ENCODE data around the gene SAMD4A. TPM values are rescaled to one million over a fixed set of nuclear protein-coding genes. Genes with fewer than 3 reads are reported as not detected.
A peak's percentile ranks its signal among the peaks of the same experiment; 100 is the strongest.

The SAMD4A gene
- total RNA-seq, 1 donor, result 61.3 TPM

GRCh38 chr14:54769951-54770863 is 203.3 kb downstream of the SAMD4A start:
- no peak for DNase-seq (ENCODE audit: low read depth)
- no peak overlapping the region for H3K4me3 ChIP-seq (ENCODE audit: low read depth, low read length)
- TF ChIP-seq CTCF (IDR thresholded peaks at IDR 0.05; ENCODE audit: insufficient read depth, low read depth, low read length), result no peak

DNA sequence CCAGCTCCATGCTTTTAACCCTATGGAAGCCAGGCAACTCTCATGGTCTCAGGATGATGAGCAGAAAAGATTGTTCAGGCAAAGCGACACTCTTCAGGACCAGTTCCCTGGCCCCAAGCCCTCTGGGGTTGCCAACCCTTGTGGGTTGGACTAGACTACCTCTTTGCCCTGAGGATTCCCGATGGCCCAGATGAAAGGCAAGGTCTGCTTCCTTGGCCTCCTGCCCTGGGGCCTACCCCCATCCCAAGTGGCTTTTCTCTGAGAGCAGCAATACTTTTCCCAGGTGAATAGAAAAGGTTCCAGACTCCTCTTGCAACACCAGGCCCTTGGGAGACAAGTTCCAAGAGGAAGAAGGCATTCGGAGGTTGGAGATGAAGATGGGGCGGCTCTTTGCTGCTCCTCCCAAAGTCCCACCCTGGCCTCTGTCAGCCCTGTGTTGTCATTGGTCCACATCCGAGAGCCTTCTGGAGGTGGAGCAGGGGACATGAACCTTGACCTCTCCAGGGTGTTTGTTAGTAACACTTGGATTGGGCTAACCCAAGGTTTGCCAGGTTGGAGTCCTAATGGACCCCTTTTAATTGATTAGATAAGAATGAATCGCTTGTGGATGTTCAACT is 204.6 kb downstream of the SAMD4A start:
- DNase-seq (ENCODE audit: low read depth), result no peak
- no peak for TF ChIP-seq CTCF (IDR thresholded peaks at IDR 0.05; ENCODE audit: insufficient read depth, low read depth, low read length)
- H3K4me3 ChIP-seq (ENCODE audit: low read depth, low read length), result no peak overlapping the region

DNA sequence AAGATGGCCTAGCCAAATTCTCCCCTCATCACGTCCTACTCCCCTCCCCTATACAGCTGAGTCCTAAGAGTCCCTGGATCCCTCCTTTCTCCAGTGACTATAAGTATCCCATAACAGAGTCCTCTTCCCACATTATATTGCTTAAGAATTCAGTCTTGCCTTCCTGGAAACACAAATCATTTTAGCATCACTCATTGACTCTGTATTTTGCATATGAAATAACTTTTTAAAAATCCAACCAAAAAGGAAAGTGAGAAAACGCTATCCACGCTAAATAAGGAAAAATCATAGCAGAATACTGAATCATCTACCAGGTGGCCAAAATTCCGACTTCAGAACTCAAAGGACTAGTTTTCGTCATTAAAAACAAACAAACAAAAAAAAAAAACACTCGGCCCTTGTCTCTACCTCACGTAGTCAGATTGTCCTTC is 205.5 kb downstream of the SAMD4A start:
- DNase-seq (ENCODE audit: low read depth), result peak; percentile 64
- H3K4me3 ChIP-seq (ENCODE audit: low read depth, low read length), result no peak overlapping the region
- no peak for TF ChIP-seq CTCF (IDR thresholded peaks at IDR 0.05; ENCODE audit: insufficient read depth, low read depth, low read length)

DNA sequence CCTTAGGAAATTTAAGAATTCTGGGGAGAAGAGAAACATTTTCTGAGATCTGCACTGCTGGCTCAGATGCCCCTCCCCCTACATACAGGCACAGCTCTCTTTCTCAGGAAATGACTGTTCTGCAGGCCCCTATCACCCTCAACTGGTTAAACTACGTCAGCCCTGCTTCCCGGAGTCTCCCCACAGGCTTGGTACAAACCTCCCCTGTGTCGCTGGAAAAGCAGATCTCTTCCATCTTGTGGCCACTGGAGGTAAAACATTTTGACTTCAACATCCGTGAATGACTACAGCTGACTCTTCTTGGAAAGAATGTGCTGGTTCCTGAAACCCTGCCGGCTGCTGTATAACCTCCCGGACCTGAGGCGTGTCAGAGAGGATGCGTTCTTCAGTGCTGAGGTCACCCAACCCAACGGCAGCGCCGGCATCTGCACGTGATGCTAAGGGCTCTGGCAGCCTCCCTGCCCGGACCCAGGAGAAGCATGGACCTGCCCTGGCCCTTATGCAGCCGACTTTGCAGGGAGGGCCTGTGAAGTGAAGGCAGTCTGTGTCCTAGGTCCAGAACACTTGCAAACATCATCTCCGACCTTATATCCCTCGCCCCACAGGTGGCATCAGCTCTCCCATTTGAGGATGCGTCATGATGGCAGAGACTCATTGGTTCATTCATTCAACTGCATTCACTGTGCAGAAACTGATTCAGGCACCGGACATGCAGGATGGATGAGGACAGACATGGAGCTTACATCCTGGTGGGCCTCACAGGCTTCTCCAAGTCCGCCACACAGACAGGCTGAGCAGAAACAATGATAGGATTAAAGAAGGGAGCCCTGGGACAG is 206.5 kb downstream of the SAMD4A start:
- DNase-seq (ENCODE audit: low read depth), result peak; percentile 100
- peak overlapping the region; percentile 26 for H3K4me3 ChIP-seq (ENCODE audit: low read depth, low read length)
- TF ChIP-seq CTCF (IDR thresholded peaks at IDR 0.05; ENCODE audit: insufficient read depth, low read depth, low read length), result peak; percentile 79

- DNase-seq (ENCODE audit: low read depth), result no peak
- H3K4me3 ChIP-seq (ENCODE audit: low read depth, low read length), result no peak overlapping the region
- no peak for TF ChIP-seq CTCF (IDR thresholded peaks at IDR 0.05; ENCODE audit: insufficient read depth, low read depth, low read length)
Measured at GRCh38 chr14:54774824-54775223, 207.9 kb downstream of the SAMD4A start.

DNA sequence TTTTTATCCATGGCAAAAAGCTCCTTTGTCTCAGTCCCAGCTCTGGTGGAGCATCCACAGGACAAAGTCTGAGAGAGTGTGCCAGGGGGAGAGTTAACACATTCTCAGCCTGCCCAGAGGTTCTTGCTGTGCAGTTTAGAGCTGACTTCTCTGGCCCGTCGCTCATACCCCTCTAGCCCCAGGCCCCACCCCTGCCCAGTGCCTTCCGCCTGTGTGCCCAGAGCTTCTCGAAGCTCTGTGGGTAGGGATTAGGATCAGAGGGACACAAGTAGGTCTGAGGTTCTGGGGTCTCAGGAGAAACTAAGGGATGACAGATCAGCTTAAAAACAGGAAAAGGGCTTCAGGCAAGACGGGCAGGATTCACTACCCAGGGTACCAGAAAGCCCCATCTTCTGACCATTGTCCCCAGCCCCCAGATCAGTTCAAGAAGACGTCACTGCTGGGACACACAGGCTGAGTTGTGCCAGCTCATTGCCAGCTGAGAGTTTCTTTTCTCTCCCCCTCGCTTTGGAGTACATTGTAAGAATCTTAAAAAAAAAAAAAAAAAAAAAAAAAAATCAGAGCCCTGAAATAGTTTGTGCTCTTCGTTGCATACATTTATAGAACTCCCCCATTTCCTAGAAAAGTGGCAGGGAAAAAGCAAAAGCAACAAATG is 208.7 kb downstream of the SAMD4A start:
- no peak overlapping the region for H3K4me3 ChIP-seq (ENCODE audit: low read depth, low read length)
- no peak for DNase-seq (ENCODE audit: low read depth)
- no peak for TF ChIP-seq CTCF (IDR thresholded peaks at IDR 0.05; ENCODE audit: insufficient read depth, low read depth, low read length)
